Tibial nerve (tissue), 3 donors: ENCODE data around the gene SAMD14.

Experiments
- POLR2A ChIP-seq, 2 donors: fragments of 450-650 bp; IDR thresholded peaks; one replicate each; pipeline ENCODE4 v1.6.1; 2017; ENCODE audit warnings: antibody characterized with exemption in 2 of 2, mild to moderate bottlenecking in 2 of 2, moderate library complexity in 2 of 2
- TF ChIP-seq, protein P1 (sequence below), 5 experiments: fragments of 200-600 bp in 3 of 5; fragments of 450-650 bp in 2 of 5; sonication (generic) in 3 of 5; IDR thresholded peaks; one replicate each; pipeline ENCODE4 v1.5.1; 2016 to 2019; ENCODE audit warnings: antibody characterized with exemption in 5 of 5, mild to moderate bottlenecking in 3 of 5, moderate library complexity in 2 of 5

- TF ChIP-seq, protein P1, sequence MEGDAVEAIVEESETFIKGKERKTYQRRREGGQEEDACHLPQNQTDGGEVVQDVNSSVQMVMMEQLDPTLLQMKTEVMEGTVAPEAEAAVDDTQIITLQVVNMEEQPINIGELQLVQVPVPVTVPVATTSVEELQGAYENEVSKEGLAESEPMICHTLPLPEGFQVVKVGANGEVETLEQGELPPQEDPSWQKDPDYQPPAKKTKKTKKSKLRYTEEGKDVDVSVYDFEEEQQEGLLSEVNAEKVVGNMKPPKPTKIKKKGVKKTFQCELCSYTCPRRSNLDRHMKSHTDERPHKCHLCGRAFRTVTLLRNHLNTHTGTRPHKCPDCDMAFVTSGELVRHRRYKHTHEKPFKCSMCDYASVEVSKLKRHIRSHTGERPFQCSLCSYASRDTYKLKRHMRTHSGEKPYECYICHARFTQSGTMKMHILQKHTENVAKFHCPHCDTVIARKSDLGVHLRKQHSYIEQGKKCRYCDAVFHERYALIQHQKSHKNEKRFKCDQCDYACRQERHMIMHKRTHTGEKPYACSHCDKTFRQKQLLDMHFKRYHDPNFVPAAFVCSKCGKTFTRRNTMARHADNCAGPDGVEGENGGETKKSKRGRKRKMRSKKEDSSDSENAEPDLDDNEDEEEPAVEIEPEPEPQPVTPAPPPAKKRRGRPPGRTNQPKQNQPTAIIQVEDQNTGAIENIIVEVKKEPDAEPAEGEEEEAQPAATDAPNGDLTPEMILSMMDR (IDR thresholded peaks at IDR 0.05), result no peak
- no peak for TF ChIP-seq POLR2A (IDR thresholded peaks at IDR 0.05)
These were observed 35.5 kb upstream of the SAMD14 start for GRCh38 chr17:50165466-50165865.
